NCI-H1092 (cell line): ENCODE measurements around the gene ZNF28.
"Not testable (repeated sequence)": the region's sequence is repeated elsewhere in the genome, so short reads cannot be mapped to it uniquely, and the experiment has no call there.

Source experiments
- DNase-seq: peaks from one replicate; lab custom pipeline; 2025; lab: John Stamatoyannopoulos, UW

The ZNF28 gene

GRCh38 chr19:52778811-52779210 is 42.6 kb downstream of the ZNF28 start:
- no peak for DNase-seq

- DNase-seq, result not testable (repeated sequence)
Observed at GRCh38 chr19:52756447-52756846, 65.0 kb downstream of the ZNF28 start.

- DNase-seq, result no peak
Observed at GRCh38 chr19:52749780-52750179, 71.7 kb downstream of the ZNF28 start.

- DNase-seq, result no peak
Observed at GRCh38 chr19:52748336-52748950, 73.0 kb downstream of the ZNF28 start.
